ENCODE measurements around the gene MTERF2. TPM values are rescaled to one million over a fixed set of nuclear protein-coding genes. Genes with fewer than 3 reads are reported as not detected.

MTERF2 gene
- total RNA-seq, 1 experiment from 2014 or later = 10.9 TPM

GRCh38 chr12:106974511-106974910 lies 12.4 kb downstream of the MTERF2 start:
- TF ChIP-seq POLR2AphosphoS5 (IDR thresholded peaks at IDR 0.05; ENCODE audit: low read depth, low read length) (no peak), SIN3A (IDR thresholded peaks at IDR 0.05; ENCODE audit: borderline replicate concordance, insufficient read depth, low read depth, low read length) (no peak), TCF7L2 (IDR thresholded peaks at IDR 0.05; ENCODE audit: low read depth, low read length) (no peak), REST (IDR thresholded peaks at IDR 0.05; ENCODE audit: insufficient read depth in 1 of 2, low read depth in 2 of 2, low read length in 1 of 2) (no peak), CTCF (IDR thresholded peaks at IDR 0.05) (no peak)
- intact Hi-C loops (cut with micrococcal nuclease; ENCODE audit: unreplicated experiment) (no loop called here), in situ Hi-C loops (cut with HindIII; ENCODE audit: low pct_unique_long_range_greater_than_20kb, low sequenced_read_pairs) (no loop called here)
- ChIA-PET CTCF (no interaction called here), POLR2A (no interaction called here)
- no peaks in the 10 kb centered on the region for H3K9me3 ChIP-seq (ENCODE audit: control insufficient read depth, insufficient read depth, low read depth, low read length)
- H3K27me3 ChIP-seq (ENCODE audit: control insufficient read depth, insufficient read depth, low read length) = no peaks in the 10 kb centered on the region
- no peak overlapping the region for H3K27ac ChIP-seq (ENCODE audit: low read length)
- no TSS peak for BruUV-seq (replicated peaks)
- peaks cover 9% of the 10 kb centered on the region; the same call in 1 of the 2 replicates for H3K36me3 ChIP-seq (ENCODE audit: control insufficient read depth, insufficient read depth, low read length)
- no peak for ATAC-seq
- no peak overlapping the region for H3K4me3 ChIP-seq (ENCODE audit: low read depth in 2 of 2, low read length in 2 of 2)
- DNase-seq (ENCODE audit: low read depth, low spot score) = no peak
- peaks cover 10% of the 10 kb centered on the region for H3K4me1 ChIP-seq (ENCODE audit: control insufficient read depth, insufficient read depth, low read length)

- in situ Hi-C loops (cut with HindIII; ENCODE audit: low pct_unique_long_range_greater_than_20kb, low sequenced_read_pairs) = no loop called here
- Histone ChIP-seq H3K4me3 (ENCODE audit: low read depth in 2 of 2, low read length in 2 of 2) (no peak overlapping the region), H3K9me3 (ENCODE audit: control insufficient read depth, insufficient read depth, low read depth, low read length) (no peaks in the 10 kb centered on the region), H3K27me3 (ENCODE audit: control insufficient read depth, insufficient read depth, low read length) (no peaks in the 10 kb centered on the region), H3K36me3 (ENCODE audit: control insufficient read depth, insufficient read depth, low read length) (peaks cover 9% of the 10 kb centered on the region; the same call in 1 of the 2 replicates), H3K27ac (ENCODE audit: low read length) (no peak overlapping the region), H3K4me1 (ENCODE audit: control insufficient read depth, insufficient read depth, low read length) (peaks cover 10% of the 10 kb centered on the region)
- ATAC-seq (no peak), DNase-seq (ENCODE audit: low read depth, low spot score) (no peak)
- no TSS peak for BruUV-seq (replicated peaks)
- TF ChIP-seq SIN3A (IDR thresholded peaks at IDR 0.05; ENCODE audit: borderline replicate concordance, insufficient read depth, low read depth, low read length) (no peak), REST (IDR thresholded peaks at IDR 0.05; ENCODE audit: insufficient read depth in 1 of 2, low read depth in 2 of 2, low read length in 1 of 2) (no peak), TCF7L2 (IDR thresholded peaks at IDR 0.05; ENCODE audit: low read depth, low read length) (no peak), CTCF (IDR thresholded peaks at IDR 0.05) (no peak), POLR2AphosphoS5 (IDR thresholded peaks at IDR 0.05; ENCODE audit: low read depth, low read length) (no peak)
- intact Hi-C loops (cut with micrococcal nuclease; ENCODE audit: unreplicated experiment) = no loop called here
- ChIA-PET CTCF (no interaction called here), POLR2A (no interaction called here)
Observed at GRCh38 chr12:106973545-106973944, 13.4 kb downstream of the MTERF2 start.
